ENCODE data around the gene SFXN5. TPM values are rescaled to one million over a fixed set of nuclear protein-coding genes. Genes with fewer than 3 reads are reported as not detected.

SFXN5 gene
- total and polyA plus RNA-seq, 2 of the 4 experiments (the other 2 are of a cell fraction) = 8.6 to 17.0 TPM

DNA sequence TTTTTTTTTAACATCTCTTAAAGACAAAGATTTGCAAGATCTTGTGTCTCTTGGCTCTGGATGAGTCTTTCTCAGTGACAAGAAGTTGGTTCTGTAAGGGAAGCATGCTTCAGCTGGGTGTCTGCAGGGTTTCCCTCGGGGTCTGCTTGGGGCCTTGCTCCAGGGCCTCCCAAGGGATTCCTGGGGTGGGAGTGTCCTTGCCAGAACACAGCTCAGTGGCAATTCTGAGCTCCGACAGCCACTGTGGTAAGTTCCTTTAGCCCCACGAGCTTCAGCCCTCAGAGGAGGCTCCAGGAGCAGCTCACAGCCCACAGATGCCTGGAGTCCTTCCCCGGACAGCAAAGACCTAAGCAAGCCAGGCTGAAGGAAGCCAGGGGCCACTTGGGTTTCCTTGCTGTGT is 101.8 kb downstream of the SFXN5 start:
- Histone ChIP-seq H4K8ac (ENCODE audit: low read depth in 2 of 2, low read length in 2 of 2) (no peak overlapping the region), H3K14ac (replicated peaks; ENCODE audit: low read depth, low read length) (no peak overlapping the region), H3K56ac (ENCODE audit: extremely low read depth, insufficient read depth, low read length) (no peak overlapping the region), H4K5ac (ENCODE audit: low read depth, low read length) (no peak overlapping the region), H3K4ac (ENCODE audit: low read depth, low read length) (no peak overlapping the region), H2AK9ac (replicated peaks; ENCODE audit: low read depth, low read length, poor library complexity) (no peak overlapping the region), H4K91ac (ENCODE audit: insufficient read depth, low read depth, low read length) (no peak overlapping the region), H3K27ac (ENCODE audit: insufficient read depth, low read length) (no peak overlapping the region), H3K23ac (ENCODE audit: low read depth, low read length) (no peak overlapping the region), H2AFZ (replicated peaks; ENCODE audit: low read length, poor library complexity) (no peak overlapping the region), H3K18ac (ENCODE audit: low read depth, low read length) (no peak overlapping the region), H3K4me1 (ENCODE audit: control insufficient read depth, insufficient read depth, low read length) (no peaks in the 10 kb centered on the region), H3K27me3 (ENCODE audit: control insufficient read depth, insufficient read depth, low read length) (no peaks in the 10 kb centered on the region), H3K36me3 (ENCODE audit: control insufficient read depth, insufficient read depth, low read length) (0 out of 2 replicates have a peak, but pooled peaks cover 3% of the 10 kb centered on the region), H3K9ac (ENCODE audit: low read depth, low read length) (no peak overlapping the region), H3K9me1 (ENCODE audit: insufficient read depth, low read length) (peaks cover 7% of the 10 kb centered on the region; the same call in 1 of the 2 replicates), H2BK120ac (ENCODE audit: low read depth, low read length) (no peak overlapping the region), H3K4me2 (ENCODE audit: low read depth, low read length) (no peak overlapping the region), H2AK5ac (ENCODE audit: low read depth, low read length) (no peak overlapping the region), H2BK5ac (ENCODE audit: low read depth, low read length, poor library complexity, severe bottlenecking) (no peak overlapping the region), H4K20me1 (ENCODE audit: insufficient read depth, low read length) (no peaks in the 10 kb centered on the region), H2BK15ac (ENCODE audit: low read depth, low read length) (no peak overlapping the region), H3K9me3 (ENCODE audit: control insufficient read depth, insufficient read depth, low read length) (no peaks in the 10 kb centered on the region), H3K4me3 (ENCODE audit: insufficient read depth, low read depth, low read length) (no peak overlapping the region), H2BK20ac (ENCODE audit: low read depth, low read length) (no peak overlapping the region), H3K79me1 (ENCODE audit: low read depth in 1 of 2, low read length in 2 of 2) (no peaks in the 10 kb centered on the region)
- dilution Hi-C loops (cut with HindIII; ENCODE audit: low sequenced_read_pairs, unreplicated experiment) (no loop called here), in situ Hi-C loops (cut with MboI; ENCODE audit: low sequenced_read_pairs) (loop anchor here (5.0 kb wide), 1 partner anchor 77 kb away; no protein-coding TSS in a partner anchor), intact Hi-C loops (cut with micrococcal nuclease) (no loop called here)
- no peak for DNase-seq
- TF ChIP-seq FOS (IDR thresholded peaks at IDR 0.05; ENCODE audit: low read depth, low read length) (no peak), POLR2A (IDR thresholded peaks at IDR 0.05; ENCODE audit: low read depth, low read length) (no peak), CHD1 (IDR thresholded peaks at IDR 0.05; ENCODE audit: low read depth, low read length) (no peak)
- TF ChIP-seq, protein P1, sequence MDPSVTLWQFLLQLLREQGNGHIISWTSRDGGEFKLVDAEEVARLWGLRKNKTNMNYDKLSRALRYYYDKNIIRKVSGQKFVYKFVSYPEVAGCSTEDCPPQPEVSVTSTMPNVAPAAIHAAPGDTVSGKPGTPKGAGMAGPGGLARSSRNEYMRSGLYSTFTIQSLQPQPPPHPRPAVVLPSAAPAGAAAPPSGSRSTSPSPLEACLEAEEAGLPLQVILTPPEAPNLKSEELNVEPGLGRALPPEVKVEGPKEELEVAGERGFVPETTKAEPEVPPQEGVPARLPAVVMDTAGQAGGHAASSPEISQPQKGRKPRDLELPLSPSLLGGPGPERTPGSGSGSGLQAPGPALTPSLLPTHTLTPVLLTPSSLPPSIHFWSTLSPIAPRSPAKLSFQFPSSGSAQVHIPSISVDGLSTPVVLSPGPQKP (IDR thresholded peaks at IDR 0.05; ENCODE audit: borderline replicate concordance, low read depth, low read length) = no peak
- no TSS peak for BruUV-seq (replicated peaks)
- no peak for ATAC-seq (ENCODE audit: low read depth)
- ChIA-PET CTCF (interaction anchor here (0.7 kb wide), 1 partner anchor 51 kb away, joined by 3 read pairs; no protein-coding TSS in a partner anchor), POLR2A (ENCODE audit: unreplicated experiment) (no interaction called here)
- 61% methylated on average over 4 of the region's 4 CpGs; no CpG with 5 or more reads in 1 of the 2 experiments for WGBS, 2 experiments (ENCODE audit: extremely low coverage in 2 of 2, insufficient read length in 1 of 2)

Measured in IMR-90 (cell line).